Vagina (tissue), 2 donors: ENCODE data around the gene CD81. TPM values are rescaled to one million over a fixed set of nuclear protein-coding genes. Genes with fewer than 3 reads are reported as not detected.

Experiments used
- DNase-seq, 2 donors: peaks; one replicate each; pipeline ENCODE4 v3.0.0-alpha.2; 2017; ENCODE audit errors: extremely low spot score in 2 of 2
- H3K27ac ChIP-seq: fragments of 200-600 bp; sonication (generic); one replicate; pipeline ENCODE4 v1.5.1; 2019
- H3K27me3 ChIP-seq: fragments of 200-600 bp; sonication (generic); one replicate; pipeline ENCODE4 v1.5.1; 2019
- H3K36me3 ChIP-seq, 2 donors: fragments of 200-600 bp; sonication (generic); one replicate each; pipeline ENCODE4 v1.5.1; 2017 to 2019
- H3K4me1 ChIP-seq: fragments of 200-600 bp; sonication (generic); one replicate; pipeline ENCODE4 v1.5.1; 2019
- H3K4me3 ChIP-seq, 2 donors: fragments of 200-600 bp; sonication (generic); 1 replicate in 1 of 2; 2 replicates in 1 of 2; pipeline ENCODE4 v1.5.1; 2016 to 2019
- H3K9me3 ChIP-seq: fragments of 200-600 bp; sonication (generic); one replicate; pipeline ENCODE4 v1.5.1; 2019
- POLR2A ChIP-seq, 2 donors: fragments of 450-650 bp; IDR thresholded peaks; one replicate each; pipeline ENCODE4 v1.6.1; 2017; ENCODE audit warnings: antibody characterized with exemption in 2 of 2, mild to moderate bottlenecking in 2 of 2, moderate library complexity in 2 of 2
- POLR2AphosphoS5 ChIP-seq, 2 donors: sonication (generic); formaldehyde crosslinking; IDR thresholded peaks; one replicate each; pipeline ENCODE4 v1.9.0; 2017; ENCODE audit warnings: antibody characterized with exemption in 2 of 2, mild to moderate bottlenecking in 2 of 2, low read depth in 1 of 2; ENCODE audit not compliant: insufficient read depth in 1 of 2
- intact Hi-C: fragments of 100-400 bp; cut with DNase I; formaldehyde crosslinking; loops from one replicate; pipeline ENCODE4 v1.15.1; 2023
- small RNA-seq: library from RNA; depleted of rRNA; stranded (forward); fragments of <200 nt; gene quantifications from one replicate; pipeline ENCODE3, GENCODE V24; 2016
- total RNA-seq: library from RNA; depleted of rRNA; stranded (reverse); fragments of >200 nt; gene quantifications from one replicate; pipeline ENCODE4 v1.2.3, GENCODE V29; 2016
- TF ChIP-seq, protein P1 (sequence below), 3 experiments: fragments of 450-650 bp in 2 of 3; fragments of 200-600 bp in 1 of 3; sonication (generic) in 1 of 3; IDR thresholded peaks; one replicate each; pipeline ENCODE4 v1.5.1; 2017 to 2019; ENCODE audit warnings: antibody characterized with exemption in 3 of 3, mild to moderate bottlenecking in 2 of 3, moderate library complexity in 2 of 3

CD81 gene
- total RNA-seq, 1 donor from 2014 or later = 526 TPM

DNA sequence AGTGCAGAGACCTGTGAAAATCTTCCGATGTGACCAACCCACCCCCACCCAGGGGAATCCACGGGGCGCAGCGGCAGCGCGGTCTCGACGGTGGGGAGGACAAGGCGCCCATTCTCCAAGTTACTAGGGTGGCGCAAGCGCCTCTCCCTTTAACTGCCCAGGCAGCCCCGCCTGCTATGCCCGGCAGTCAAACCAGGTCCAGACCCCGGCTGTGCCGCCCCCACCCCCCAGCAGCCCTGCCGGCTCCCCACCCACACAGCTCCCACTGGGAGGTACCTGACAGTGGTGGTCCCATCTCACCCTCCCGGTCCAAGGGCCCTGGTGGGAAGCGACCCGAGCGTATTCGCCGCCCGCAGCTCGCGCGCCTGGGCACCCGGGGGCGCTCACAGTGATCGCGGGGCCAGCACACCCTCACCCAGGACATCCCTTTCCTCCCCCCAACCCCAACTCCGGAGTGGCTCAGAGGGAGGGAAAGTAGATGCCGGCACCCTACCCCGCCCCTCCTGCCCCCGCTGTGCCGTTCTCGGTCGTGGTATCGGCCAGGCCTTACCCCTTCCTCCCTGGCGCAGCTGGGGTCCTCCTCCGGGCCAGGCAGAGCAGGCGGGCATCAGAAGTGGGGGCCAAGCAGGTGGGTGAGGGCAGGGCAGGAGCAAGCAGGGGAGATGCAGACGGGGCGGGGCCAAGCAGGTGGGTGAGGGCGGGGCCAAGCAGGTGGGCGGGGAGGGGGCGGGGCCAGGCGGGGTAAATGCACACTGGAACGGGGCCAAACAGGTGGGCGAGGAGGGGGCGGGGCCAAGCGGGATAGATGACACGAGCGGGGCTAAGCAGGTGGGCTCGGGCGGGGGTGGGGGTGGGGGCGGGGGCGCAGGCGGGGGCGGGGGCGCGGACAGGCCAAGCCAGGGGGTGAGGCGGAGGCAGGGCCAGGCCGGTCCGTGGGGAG lies 67.0 kb downstream of the CD81 start, which contains the start of gene TRPM5:
Gene TRPM5 (minus strand): TSS at position 634 of the 940 bp plus-strand sequence. CDS start 21,478 bp downstream, outside the sequence.
- Histone ChIP-seq H3K27ac (no peak within 1 kb of the TSS), H3K4me1 (peaks cover 17% of the 10 kb centered on the region), H3K36me3 (no peaks in the 10 kb centered on the region), H3K27me3 (peaks cover 8% of the 10 kb centered on the region), H3K9me3 (no peaks in the 10 kb centered on the region), H3K4me3 (peak within 1 kb of the TSS; percentile 29 to 50)
- intact Hi-C loops = no loop called here
- TF ChIP-seq POLR2A (IDR thresholded peaks at IDR 0.05) (no peak), POLR2AphosphoS5 (IDR thresholded peaks at IDR 0.05; ENCODE audit: insufficient read depth in 1 of 2, low read depth in 1 of 2) (no peak)
- DNase-seq = no peak

DNA sequence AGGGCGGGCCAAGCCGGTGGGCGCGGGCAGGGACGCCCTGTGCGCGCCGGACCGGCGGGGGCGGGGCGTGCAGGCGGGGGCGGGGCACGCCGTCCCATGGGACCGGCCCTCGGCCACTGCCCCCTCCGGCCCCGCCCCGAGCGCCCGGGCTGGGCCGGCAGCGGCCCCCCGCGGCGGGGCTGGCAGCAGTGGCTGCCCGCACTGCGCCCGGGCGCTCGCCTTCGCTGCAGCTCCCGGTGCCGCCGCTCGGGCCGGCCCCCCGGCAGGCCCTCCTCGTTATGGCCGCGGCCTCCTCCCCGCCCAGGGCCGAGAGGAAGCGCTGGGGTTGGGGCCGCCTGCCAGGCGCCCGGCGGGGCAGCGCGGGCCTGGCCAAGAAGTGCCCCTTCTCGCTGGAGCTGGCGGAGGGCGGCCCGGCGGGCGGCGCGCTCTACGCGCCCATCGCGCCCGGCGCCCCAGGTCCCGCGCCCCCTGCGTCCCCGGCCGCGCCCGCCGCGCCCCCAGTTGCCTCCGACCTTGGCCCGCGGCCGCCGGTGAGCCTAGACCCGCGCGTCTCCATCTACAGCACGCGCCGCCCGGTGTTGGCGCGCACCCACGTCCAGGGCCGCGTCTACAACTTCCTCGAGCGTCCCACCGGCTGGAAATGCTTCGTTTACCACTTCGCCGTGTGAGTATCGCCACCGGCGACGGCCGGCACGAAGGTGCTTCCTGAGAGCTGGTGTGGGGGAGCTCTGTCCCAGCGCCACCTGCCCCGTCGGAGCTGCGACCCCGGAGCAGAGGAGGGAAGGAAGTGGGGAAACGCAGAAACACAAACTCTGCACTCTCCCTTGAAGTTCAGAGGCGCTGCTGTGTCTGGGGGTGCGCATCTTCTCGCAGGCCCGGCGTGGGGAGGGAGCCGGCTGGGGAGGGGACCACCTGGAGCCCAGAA lies 68.0 kb downstream of the CD81 start, which contains the start of gene KCNQ1:
Gene KCNQ1 (plus strand): TSS at position 188 of the 925 bp plus-strand sequence. CDS start 91 bp downstream, at position 279.
- Histone ChIP-seq H3K9me3 (no peaks in the 10 kb centered on the region), H3K27me3 (peaks cover 8% of the 10 kb centered on the region), H3K27ac (no peak within 1 kb of the TSS), H3K36me3 (no peaks in the 10 kb centered on the region), H3K4me3 (peak within 1 kb of the TSS; percentile 29 to 50), H3K4me1 (peaks cover 17% of the 10 kb centered on the region)
- intact Hi-C loops = no loop called here
- TF ChIP-seq, protein P1, sequence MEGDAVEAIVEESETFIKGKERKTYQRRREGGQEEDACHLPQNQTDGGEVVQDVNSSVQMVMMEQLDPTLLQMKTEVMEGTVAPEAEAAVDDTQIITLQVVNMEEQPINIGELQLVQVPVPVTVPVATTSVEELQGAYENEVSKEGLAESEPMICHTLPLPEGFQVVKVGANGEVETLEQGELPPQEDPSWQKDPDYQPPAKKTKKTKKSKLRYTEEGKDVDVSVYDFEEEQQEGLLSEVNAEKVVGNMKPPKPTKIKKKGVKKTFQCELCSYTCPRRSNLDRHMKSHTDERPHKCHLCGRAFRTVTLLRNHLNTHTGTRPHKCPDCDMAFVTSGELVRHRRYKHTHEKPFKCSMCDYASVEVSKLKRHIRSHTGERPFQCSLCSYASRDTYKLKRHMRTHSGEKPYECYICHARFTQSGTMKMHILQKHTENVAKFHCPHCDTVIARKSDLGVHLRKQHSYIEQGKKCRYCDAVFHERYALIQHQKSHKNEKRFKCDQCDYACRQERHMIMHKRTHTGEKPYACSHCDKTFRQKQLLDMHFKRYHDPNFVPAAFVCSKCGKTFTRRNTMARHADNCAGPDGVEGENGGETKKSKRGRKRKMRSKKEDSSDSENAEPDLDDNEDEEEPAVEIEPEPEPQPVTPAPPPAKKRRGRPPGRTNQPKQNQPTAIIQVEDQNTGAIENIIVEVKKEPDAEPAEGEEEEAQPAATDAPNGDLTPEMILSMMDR (IDR thresholded peaks at IDR 0.05) = no peak
- TF ChIP-seq POLR2A (IDR thresholded peaks at IDR 0.05) (no peak), POLR2AphosphoS5 (IDR thresholded peaks at IDR 0.05; ENCODE audit: insufficient read depth in 1 of 2, low read depth in 1 of 2) (no peak)
- no peak for DNase-seq

DNA sequence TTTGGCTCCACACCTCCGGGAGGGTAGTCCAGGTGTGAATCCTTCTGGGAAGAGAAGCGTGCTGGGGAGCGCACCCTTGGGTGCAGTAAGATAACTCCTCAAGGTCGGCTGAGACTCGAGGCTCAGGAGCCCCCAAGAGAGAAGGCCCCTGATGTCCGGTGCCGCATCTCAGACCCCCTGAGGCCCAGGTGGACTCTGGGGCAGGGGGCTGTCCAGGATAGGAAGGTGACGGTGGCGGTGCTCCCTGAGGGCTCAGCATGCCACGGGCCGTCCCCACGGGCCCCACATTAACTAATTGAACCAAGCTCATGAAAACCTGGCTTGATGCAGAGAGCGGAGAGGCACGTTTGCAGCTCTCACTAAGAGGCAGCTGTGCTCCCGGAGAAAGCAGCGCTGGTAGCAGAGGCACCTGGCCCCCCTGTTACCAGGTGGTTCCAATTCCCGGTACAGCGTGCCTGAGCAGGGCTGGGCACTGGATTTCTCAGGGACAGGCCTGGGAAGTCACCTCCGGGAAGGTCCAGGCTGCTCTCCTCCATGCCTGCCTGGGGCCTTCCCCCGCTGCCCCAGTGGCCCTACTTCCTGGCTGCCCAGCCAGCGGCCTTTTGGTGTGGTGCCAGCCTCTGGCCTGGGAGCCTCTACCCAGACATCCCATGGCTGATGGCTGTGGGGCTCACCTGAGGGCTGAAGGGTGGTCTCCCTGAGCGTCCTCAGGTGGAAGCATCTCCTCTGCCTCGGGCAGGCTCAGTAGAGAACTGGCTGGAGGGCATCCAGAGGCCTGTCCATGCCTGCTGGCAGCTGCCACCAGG lies 68.8 kb downstream of the CD81 start:
- Histone ChIP-seq H3K36me3 (no peaks in the 10 kb centered on the region), H3K27me3 (peaks cover 8% of the 10 kb centered on the region), H3K4me3 (peak overlapping the region; percentile 29 to 50), H3K27ac (no peak overlapping the region), H3K9me3 (no peaks in the 10 kb centered on the region), H3K4me1 (peaks cover 17% of the 10 kb centered on the region)
- DNase-seq = no peak
- TF ChIP-seq POLR2A (IDR thresholded peaks at IDR 0.05) (no peak), POLR2AphosphoS5 (IDR thresholded peaks at IDR 0.05; ENCODE audit: insufficient read depth in 1 of 2, low read depth in 1 of 2) (no peak)
- TF ChIP-seq, protein P1 (IDR thresholded peaks at IDR 0.05) = no peak
- intact Hi-C loops = no loop called here

DNA sequence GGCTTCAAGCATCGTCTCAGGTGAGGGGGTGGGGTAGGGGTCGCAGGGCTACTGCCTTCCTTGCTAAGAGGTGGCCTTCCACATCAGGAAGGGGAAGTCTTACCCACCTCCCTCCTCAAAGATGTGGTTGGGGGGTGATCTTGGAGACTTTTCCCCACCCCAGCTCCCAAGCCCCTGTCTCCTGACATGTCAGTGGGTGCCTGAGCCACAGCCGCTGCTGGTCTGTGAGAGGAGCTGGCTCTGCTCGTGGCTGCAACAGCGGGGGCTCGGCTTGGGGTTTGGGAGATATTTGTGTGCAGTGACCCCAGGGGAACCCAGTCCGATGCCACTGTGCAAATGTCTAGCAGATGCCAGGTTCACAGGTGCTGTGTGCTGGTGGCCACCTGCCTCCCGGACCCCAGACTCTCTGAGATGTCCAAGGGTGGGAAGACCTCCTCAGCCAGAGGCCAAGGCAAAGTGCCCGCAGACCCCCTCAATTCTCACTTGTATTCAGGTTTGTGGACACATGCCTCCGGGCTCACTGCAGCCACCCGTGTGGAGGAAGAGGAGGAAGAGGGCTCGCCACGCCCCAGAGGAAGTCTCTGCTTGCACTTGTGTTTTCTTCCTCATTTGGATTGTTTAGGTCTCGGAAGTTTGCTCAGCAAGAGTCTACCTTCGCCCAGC lies 69.6 kb downstream of the CD81 start:
- TF ChIP-seq, protein P1 (IDR thresholded peaks at IDR 0.05) = no peak
- TF ChIP-seq POLR2AphosphoS5 (IDR thresholded peaks at IDR 0.05; ENCODE audit: insufficient read depth in 1 of 2, low read depth in 1 of 2) = no peak
- TF ChIP-seq POLR2A (IDR thresholded peaks at IDR 0.05) = no peak
- no peaks in the 10 kb centered on the region for H3K9me3 ChIP-seq
- H3K4me1 ChIP-seq = peaks cover 17% of the 10 kb centered on the region

More for the DNA sequence above, 69.6 kb downstream of the CD81 start:
- Histone ChIP-seq H3K27ac (no peak overlapping the region), H3K36me3 (no peaks in the 10 kb centered on the region), H3K27me3 (peaks cover 8% of the 10 kb centered on the region), H3K4me3 (no peak overlapping the region)
- no peak for DNase-seq
- intact Hi-C loops = no loop called here

Small RNA genes within 50 kb of the gene (small RNA-seq; reads per million reads assigned to genes)
- gene RF00019 = not detected

Other genes starting within 250 kb of the CD81 start
- gene IGF2, start 237.9 kb upstream of the CD81 start, total RNA-seq = 56.5 TPM
- gene INS, start 216.1 kb upstream of the CD81 start, total RNA-seq = not detected
- gene TH, start 205.5 kb upstream of the CD81 start, total RNA-seq = 21.9 TPM
- gene ASCL2, start 106.7 kb upstream of the CD81 start, total RNA-seq = 3.7 TPM
- 8.1 TPM for gene C11orf21, start 75.4 kb upstream of the CD81 start, total RNA-seq
- 3.7 TPM for gene TSPAN32, start 75.3 kb upstream of the CD81 start, total RNA-seq
- gene TSSC4, start 23.4 kb downstream of the CD81 start, total RNA-seq = 37.6 TPM
- not detected for gene TRPM5, start 67.2 kb downstream of the CD81 start, total RNA-seq
- 2.7 TPM for gene KCNQ1, start 67.7 kb downstream of the CD81 start, total RNA-seq